ENCODE measurements around the gene FRYL. TPM values are rescaled to one million over a fixed set of nuclear protein-coding genes. Genes with fewer than 3 reads are reported as not detected.

FRYL gene
- total RNA-seq, 4 donors from 2014 or later, result 14.5 to 43.7 (median 20.1) TPM

DNA sequence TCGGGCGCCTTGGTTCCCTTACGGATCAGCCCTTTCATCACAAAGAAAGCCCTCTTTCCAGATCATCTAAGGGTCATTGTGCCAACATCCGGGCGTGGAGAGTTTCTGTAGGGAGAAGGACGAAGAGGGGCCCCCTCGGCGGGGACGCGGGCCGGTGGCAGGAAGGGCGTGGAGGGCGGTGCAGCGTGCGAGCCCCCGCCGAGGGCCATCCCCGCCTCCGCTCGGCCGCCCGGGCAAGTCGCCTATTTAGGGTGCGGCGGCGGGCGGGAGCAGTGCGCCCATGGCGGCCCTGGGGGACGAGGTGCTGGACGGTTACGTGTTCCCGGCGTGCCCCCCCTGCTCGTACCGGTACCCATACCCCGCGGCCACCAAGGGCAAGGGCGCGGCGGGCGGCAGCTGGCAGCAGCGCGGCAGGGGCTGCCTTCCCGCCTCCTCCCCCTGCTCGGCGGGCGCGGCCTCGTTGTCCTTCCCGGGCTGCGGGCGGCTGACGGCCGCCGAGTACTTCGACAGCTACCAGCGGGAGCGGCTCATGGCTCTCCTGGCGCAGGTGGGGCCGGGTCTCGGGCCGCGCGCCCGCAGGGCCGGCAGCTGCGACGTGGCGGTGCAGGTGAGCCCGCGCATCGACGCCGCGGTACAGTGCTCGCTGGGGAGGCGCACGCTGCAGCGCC, 289.9 kb downstream of the FRYL start, which contains the start of gene ZAR1:
ZAR1 (plus strand) TSS at position 241 of the 668 bp plus-strand sequence; CDS start at position 281, 40 bp downstream.
- no peak for TF ChIP-seq POLR2A (IDR thresholded peaks at IDR 0.05)
- TF ChIP-seq CTCF (IDR thresholded peaks at IDR 0.05 in 4 of 5, conservative IDR thresholded peaks at IDR 0.05 in 1 of 5), result no peak
- ATAC-seq, result no peak
- in situ Hi-C loops (cut with MboI; ENCODE audit: low sequenced_read_pairs in 4 of 4) (no loop called here), intact Hi-C loops (cut with DNase I; ENCODE audit: low total_unique reads) (no loop called here)
- H3K4me1 ChIP-seq, result no peaks in the 10 kb centered on the region
- H3K4me3 ChIP-seq, result peak within 1 kb of the TSS; percentile 19 to 41 (median 28)
- H3K27me3 ChIP-seq, result peaks cover 46 to 63% (median 49%) of the 10 kb centered on the region in 3 donors
- H3K27ac ChIP-seq, result no peak within 1 kb of the TSS
- H3K9me3 ChIP-seq, result no peaks in the 10 kb centered on the region
- no peaks in the 10 kb centered on the region for H3K36me3 ChIP-seq
- DNase-seq, result no peak

GRCh38 chr4:48489683-48490011, 290.4 kb downstream of the FRYL start:
- Histone ChIP-seq H3K4me3 (peak overlapping the region; percentile 19 to 41 (median 28)), H3K36me3 (no peaks in the 10 kb centered on the region), H3K27ac (no peak overlapping the region), H3K4me1 (no peaks in the 10 kb centered on the region), H3K9me3 (no peaks in the 10 kb centered on the region), H3K27me3 (peaks cover 51 to 68% (median 54%) of the 10 kb centered on the region in 3 donors)
- in situ Hi-C loops (cut with MboI; ENCODE audit: low sequenced_read_pairs in 4 of 4), result no loop called here
- DNase-seq (no peak), ATAC-seq (no peak)
- intact Hi-C loops (cut with DNase I; ENCODE audit: low total_unique reads), result no loop called here
- TF ChIP-seq CTCF (IDR thresholded peaks at IDR 0.05 in 4 of 5, conservative IDR thresholded peaks at IDR 0.05 in 1 of 5) (no peak), POLR2A (IDR thresholded peaks at IDR 0.05) (no peak)

DNA sequence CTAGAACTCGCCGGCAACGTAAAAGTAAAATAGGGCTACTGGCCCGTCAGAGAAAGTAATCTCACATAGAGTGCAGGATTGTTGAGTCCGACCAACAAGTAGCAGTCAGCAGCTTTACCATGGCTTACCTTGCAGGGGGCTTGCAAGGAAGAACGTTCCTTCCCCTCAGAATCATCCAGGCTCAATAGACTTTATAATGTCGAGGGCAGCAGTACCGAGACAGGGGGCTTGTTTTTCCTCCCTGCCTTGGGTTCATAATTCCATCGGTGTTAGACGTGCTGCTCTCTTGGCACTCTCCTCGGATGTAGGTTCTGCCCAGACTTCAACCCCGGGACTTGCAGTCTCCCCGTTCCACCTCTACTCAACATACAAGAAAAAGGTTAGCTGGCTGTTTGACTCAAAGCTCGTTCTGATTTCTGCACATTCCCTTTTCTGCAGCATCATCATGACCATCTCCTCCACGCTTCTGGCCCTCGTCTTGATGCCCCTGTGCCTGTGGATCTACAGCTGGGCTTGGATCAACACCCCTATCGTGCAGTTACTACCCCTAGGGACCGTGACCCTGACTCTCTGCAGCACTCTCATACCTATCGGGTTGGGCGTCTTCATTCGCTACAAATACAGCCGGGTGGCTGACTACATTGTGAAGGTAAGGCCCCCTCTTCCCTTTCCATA, 295.4 kb downstream of the FRYL start:
- intact Hi-C loops (cut with DNase I; ENCODE audit: low total_unique reads) (no loop called here), in situ Hi-C loops (cut with MboI; ENCODE audit: low sequenced_read_pairs in 4 of 4) (no loop called here)
- no peaks in the 10 kb centered on the region for H3K4me1 ChIP-seq
- TF ChIP-seq POLR2A (IDR thresholded peaks at IDR 0.05) (no peak), CTCF (IDR thresholded peaks at IDR 0.05 in 4 of 5, conservative IDR thresholded peaks at IDR 0.05 in 1 of 5) (no peak)
- no peak overlapping the region for H3K27ac ChIP-seq
- H3K9me3 ChIP-seq, result no peaks in the 10 kb centered on the region
- H3K27me3 ChIP-seq, result peaks cover 42 to 68% (median 48%) of the 10 kb centered on the region in 3 donors
- ATAC-seq, result no peak
- no peak overlapping the region for H3K4me3 ChIP-seq
- no peaks in the 10 kb centered on the region for H3K36me3 ChIP-seq
- DNase-seq, result no peak

- Histone ChIP-seq H3K4me3 (peak overlapping the region; percentile 25 to 40 (median 30)), H3K9me3 (no peaks in the 10 kb centered on the region), H3K36me3 (no peaks in the 10 kb centered on the region), H3K27ac (no peak overlapping the region), H3K27me3 (peaks cover 39 to 61% (median 41%) of the 10 kb centered on the region in 3 donors), H3K4me1 (no peaks in the 10 kb centered on the region)
- ATAC-seq (no peak), DNase-seq (no peak)
- intact Hi-C loops (cut with DNase I; ENCODE audit: low total_unique reads), result no loop called here
- no peak for TF ChIP-seq POLR2A (IDR thresholded peaks at IDR 0.05)
- no peak for TF ChIP-seq CTCF (IDR thresholded peaks at IDR 0.05 in 4 of 5, conservative IDR thresholded peaks at IDR 0.05 in 1 of 5)
- in situ Hi-C loops (cut with MboI; ENCODE audit: low sequenced_read_pairs in 4 of 4), result no loop called here
Measured at GRCh38 chr4:48483777-48484493, 296.1 kb downstream of the FRYL start.
